Prostate gland (tissue), 2 donors: ENCODE results near the gene CNTNAP2. TPM values are rescaled to one million over a fixed set of nuclear protein-coding genes. Genes with fewer than 3 reads are reported as not detected.

Source experiments
- DNase-seq: peaks from one replicate; pipeline ENCODE4 v3.0.0-alpha.2; 2019; ENCODE audit warnings: low spot score
- H3K27ac ChIP-seq, 2 donors: fragments of 200-600 bp; sonication (generic); 2 replicates each; pipeline ENCODE4 v1.5.1; 2017 to 2019
- H3K27me3 ChIP-seq: fragments of 200-600 bp; sonication (generic); replicated peaks from 2 replicates; pipeline ENCODE4 v1.5.1; 2019; ENCODE audit not compliant: insufficient read depth
- H3K36me3 ChIP-seq, 2 donors: fragments of 200-600 bp; sonication (generic); 1 replicate in 1 of 2; 2 replicates in 1 of 2; pipeline versions ENCODE4 v1.5.1 to v1.8.1; 2017 to 2019
- H3K4me1 ChIP-seq: fragments of 200-600 bp; sonication (generic); replicated peaks from 2 replicates; pipeline ENCODE4 v1.5.1; 2019
- H3K4me3 ChIP-seq, 2 donors: fragments of 200-600 bp; sonication (generic); 2 replicates each; pipeline ENCODE4 v1.5.1; 2017 to 2019
- H3K9me3 ChIP-seq: fragments of 200-600 bp; sonication (generic); 2 replicates; pipeline ENCODE4 v1.5.1; 2017
- POLR2A ChIP-seq: fragments of 450-650 bp; IDR thresholded peaks from one replicate; pipeline ENCODE4 v1.6.1; 2016; ENCODE audit warnings: antibody characterized with exemption, mild to moderate bottlenecking
- POLR2AphosphoS5 ChIP-seq: sonication (generic); formaldehyde crosslinking; IDR thresholded peaks from one replicate; pipeline ENCODE4 v1.6.1; 2017; ENCODE audit warnings: antibody characterized with exemption
- WGBS: methylation state at CpG from one replicate; pipeline ENCODE4 v1.1.5; 2018; 5-methylcytosine and 5-hydroxymethylcytosine counted together
- intact Hi-C: fragments of 100-400 bp; cut with DNase I; formaldehyde crosslinking; loops from one replicate; pipeline ENCODE4 v1.14.2; 2022
- total RNA-seq, 2 donors: library from RNA; depleted of rRNA; stranded (reverse); fragments of >200 nt; gene quantifications; one replicate each; pipeline ENCODE4 v1.1.0, GENCODE V29; 2016
- TF ChIP-seq, protein P1 (sequence below), 4 experiments: fragments of 200-600 bp in 2 of 4; fragments of 450-650 bp in 2 of 4; sonication (generic) in 2 of 4; IDR thresholded peaks; 1 replicate in 3 of 4; 2 replicates in 1 of 4; pipeline ENCODE4 v1.5.1; 2016 to 2019; ENCODE audit warnings: antibody characterized with exemption in 4 of 4, mild to moderate bottlenecking in 2 of 4, moderate library complexity in 2 of 4

The CNTNAP2 gene
- total RNA-seq, 2 donors from 2014 or later = 10.6 to 43.7 TPM

DNA sequence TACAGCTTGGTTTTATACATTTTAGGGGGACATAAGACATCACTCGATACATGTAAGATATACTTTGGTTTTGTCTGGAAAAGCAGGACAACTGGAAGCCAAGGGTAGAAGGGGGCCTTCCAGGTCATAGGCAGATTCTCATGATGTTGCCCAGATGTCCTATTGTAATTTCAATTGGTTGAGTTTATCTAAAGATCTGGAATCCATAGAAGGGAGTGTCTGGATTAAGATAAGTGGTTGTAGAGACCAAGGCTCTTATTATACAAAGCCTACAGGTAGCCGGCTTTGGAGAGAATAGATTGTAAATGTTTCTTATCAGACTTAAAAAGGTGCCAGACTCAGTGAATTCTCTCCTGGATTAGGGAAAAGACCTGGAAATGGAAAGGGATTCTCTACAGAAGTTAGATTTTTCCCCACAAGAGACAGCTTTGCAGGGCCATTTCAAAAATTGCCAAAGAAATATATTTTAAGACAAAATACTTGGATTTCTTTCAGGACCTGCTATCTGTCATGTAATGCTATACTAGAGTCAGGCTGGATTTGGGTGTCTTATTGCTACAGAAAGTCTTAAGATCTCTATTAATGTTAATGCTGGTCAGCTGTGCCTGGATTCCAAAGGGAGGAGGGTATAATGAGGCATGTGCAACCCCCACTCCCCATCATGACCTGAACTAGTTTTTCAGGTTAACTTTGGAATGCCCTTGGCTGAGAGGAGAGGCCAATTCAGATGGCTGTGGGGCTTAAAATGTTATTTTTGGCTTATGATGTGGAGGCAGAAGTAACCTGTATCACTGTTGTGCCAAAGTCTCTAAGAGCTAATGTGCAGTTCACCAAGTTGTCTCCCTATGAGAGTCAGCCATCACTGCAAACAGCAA, 1962.8 kb downstream of the CNTNAP2 start:
- no peaks in the 10 kb centered on the region for H3K36me3 ChIP-seq
- TF ChIP-seq, protein P1, sequence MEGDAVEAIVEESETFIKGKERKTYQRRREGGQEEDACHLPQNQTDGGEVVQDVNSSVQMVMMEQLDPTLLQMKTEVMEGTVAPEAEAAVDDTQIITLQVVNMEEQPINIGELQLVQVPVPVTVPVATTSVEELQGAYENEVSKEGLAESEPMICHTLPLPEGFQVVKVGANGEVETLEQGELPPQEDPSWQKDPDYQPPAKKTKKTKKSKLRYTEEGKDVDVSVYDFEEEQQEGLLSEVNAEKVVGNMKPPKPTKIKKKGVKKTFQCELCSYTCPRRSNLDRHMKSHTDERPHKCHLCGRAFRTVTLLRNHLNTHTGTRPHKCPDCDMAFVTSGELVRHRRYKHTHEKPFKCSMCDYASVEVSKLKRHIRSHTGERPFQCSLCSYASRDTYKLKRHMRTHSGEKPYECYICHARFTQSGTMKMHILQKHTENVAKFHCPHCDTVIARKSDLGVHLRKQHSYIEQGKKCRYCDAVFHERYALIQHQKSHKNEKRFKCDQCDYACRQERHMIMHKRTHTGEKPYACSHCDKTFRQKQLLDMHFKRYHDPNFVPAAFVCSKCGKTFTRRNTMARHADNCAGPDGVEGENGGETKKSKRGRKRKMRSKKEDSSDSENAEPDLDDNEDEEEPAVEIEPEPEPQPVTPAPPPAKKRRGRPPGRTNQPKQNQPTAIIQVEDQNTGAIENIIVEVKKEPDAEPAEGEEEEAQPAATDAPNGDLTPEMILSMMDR (IDR thresholded peaks at IDR 0.05) = no peak
- TF ChIP-seq POLR2AphosphoS5 (no peak), POLR2A (no peak)
- no peaks in the 10 kb centered on the region for H3K27me3 ChIP-seq
- no peak overlapping the region for H3K4me3 ChIP-seq
- WGBS = 86% methylated on average over 2 of the region's 2 CpGs
- H3K27ac ChIP-seq = no peak overlapping the region
- no peaks in the 10 kb centered on the region for H3K9me3 ChIP-seq
- no peak for DNase-seq
- intact Hi-C loops = loop anchor here (5.0 kb wide), 1 partner anchor 832 kb away; no protein-coding TSS in a partner anchor
- no peaks in the 10 kb centered on the region for H3K4me1 ChIP-seq

DNA sequence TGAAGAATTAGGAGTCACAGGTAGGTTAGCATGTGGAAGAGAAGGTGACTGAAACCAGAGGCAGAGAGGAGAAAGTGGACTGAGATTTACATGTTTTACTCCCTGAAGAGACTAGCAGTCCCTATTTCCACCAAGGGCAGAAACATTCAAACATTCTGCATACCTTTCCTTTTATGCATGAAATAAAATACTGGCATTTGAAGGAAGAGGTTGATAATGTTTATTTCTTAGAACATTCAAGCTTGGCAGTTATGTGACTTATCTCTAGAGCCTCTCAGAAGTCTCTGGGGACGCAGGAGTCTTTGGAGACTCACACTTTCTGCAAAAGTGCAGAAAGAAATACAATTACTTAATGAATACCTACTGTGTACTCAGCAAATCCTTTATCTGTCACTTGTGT, 1966.8 kb downstream of the CNTNAP2 start:
- Histone ChIP-seq H3K4me1 (no peaks in the 10 kb centered on the region), H3K9me3 (no peaks in the 10 kb centered on the region), H3K27ac (no peak overlapping the region), H3K36me3 (no peaks in the 10 kb centered on the region), H3K4me3 (no peak overlapping the region), H3K27me3 (no peaks in the 10 kb centered on the region)
- DNase-seq = no peak
- WGBS = 24% methylated on average over 1 of the region's 1 CpG
- TF ChIP-seq, protein P1 (IDR thresholded peaks at IDR 0.05) = no peak
- TF ChIP-seq POLR2A = no peak
- no peak for TF ChIP-seq POLR2AphosphoS5
- intact Hi-C loops = loop anchor here (5.0 kb wide), 1 partner anchor 836 kb away; no protein-coding TSS in a partner anchor

DNA sequence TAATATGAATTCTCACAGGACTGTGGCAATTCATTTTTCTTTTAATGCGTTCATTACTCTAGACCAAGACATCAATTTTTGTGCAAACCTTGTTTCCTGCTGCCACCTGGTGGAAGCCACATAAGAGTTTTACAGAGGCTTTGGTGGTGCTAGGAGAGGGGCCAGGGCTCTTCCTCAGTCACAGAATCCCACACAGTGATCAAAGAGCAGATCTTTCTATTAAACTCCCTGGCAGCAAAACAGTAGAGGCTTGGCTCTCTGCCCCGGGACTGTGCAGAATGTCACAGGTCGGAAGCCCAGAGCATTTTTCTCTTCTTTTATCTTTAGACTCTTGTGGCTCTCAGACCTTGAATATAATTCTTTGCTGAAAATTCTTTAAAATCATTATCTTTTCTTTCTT, 1967.5 kb downstream of the CNTNAP2 start:
- Histone ChIP-seq H3K4me1 (no peaks in the 10 kb centered on the region), H3K27ac (no peak overlapping the region), H3K9me3 (no peaks in the 10 kb centered on the region), H3K27me3 (no peaks in the 10 kb centered on the region), H3K4me3 (no peak overlapping the region), H3K36me3 (no peaks in the 10 kb centered on the region)
- intact Hi-C loops = loop anchor here (5.0 kb wide), 1 partner anchor 837 kb away; no protein-coding TSS in a partner anchor
- TF ChIP-seq, protein P1 (IDR thresholded peaks at IDR 0.05) = peak in 3 of 4 experiments; percentile 42 to 56 (median 43)
- TF ChIP-seq POLR2A = no peak
- no peak for TF ChIP-seq POLR2AphosphoS5
- 6% methylated on average over 3 of the region's 3 CpGs for WGBS
- peak; percentile 49 for DNase-seq

DNA sequence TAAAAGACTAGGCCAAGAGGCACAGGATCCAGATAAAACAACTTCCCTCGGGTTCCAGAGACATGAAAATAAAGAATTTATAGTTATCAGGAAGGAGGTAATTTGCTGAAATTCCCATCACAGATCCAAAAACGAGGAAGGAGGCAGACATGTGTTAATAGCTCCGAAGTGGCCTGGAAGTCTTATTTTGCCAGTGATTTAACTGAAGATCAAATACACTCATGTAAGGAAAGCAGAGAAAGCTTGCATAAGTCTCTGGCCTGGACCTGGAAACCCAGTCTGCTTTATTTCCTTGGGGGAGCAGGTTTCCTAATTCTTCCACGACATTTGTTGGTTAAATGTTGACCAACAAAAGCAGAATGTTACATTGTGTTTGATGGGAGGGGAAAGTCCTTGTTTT, 1975.3 kb downstream of the CNTNAP2 start:
- no peak for DNase-seq
- 69% methylated on average over 4 of the region's 4 CpGs for WGBS
- intact Hi-C loops = no loop called here
- TF ChIP-seq POLR2A = no peak
- TF ChIP-seq POLR2AphosphoS5 = no peak
- TF ChIP-seq, protein P1 (IDR thresholded peaks at IDR 0.05) = no peak
- H3K4me1 ChIP-seq = no peaks in the 10 kb centered on the region
- no peak overlapping the region for H3K4me3 ChIP-seq
- H3K27ac ChIP-seq = no peak overlapping the region
- no peaks in the 10 kb centered on the region for H3K27me3 ChIP-seq
- no peaks in the 10 kb centered on the region for H3K9me3 ChIP-seq
- H3K36me3 ChIP-seq = no peaks in the 10 kb centered on the region
